Liver (tissue), 9 donors: ENCODE measurements around the gene SPTLC1. TPM values are rescaled to one million over a fixed set of nuclear protein-coding genes. Genes with fewer than 3 reads are reported as not detected.
"Not testable (repeated sequence)": the region's sequence is repeated elsewhere in the genome, so short reads cannot be mapped to it uniquely, and the experiment has no call there.

Experiments used
- DNase-seq: peaks from one replicate; pipeline ENCODE4 v3.0.0-alpha.2; 2017; ENCODE audit warnings: low spot score
- H3K27ac ChIP-seq, 2 donors: one replicate each; pipeline ENCODE4 v1.7.0; 2013; ENCODE audit warnings: inconsistent platforms in 2 of 2, low read length in 2 of 2, control low read depth in 1 of 2, low read depth in 1 of 2, mild to moderate bottlenecking in 1 of 2
- H3K27me3 ChIP-seq, 4 donors: one replicate each; pipeline versions ENCODE4 v1.6.1 to v1.7.0; 2013; ENCODE audit warnings: low read length in 3 of 4, inconsistent platforms in 1 of 4, mild to moderate bottlenecking in 1 of 4, moderate library complexity in 1 of 4; ENCODE audit not compliant: control insufficient read depth in 4 of 4, insufficient read depth in 4 of 4
- H3K36me3 ChIP-seq, 4 donors: one replicate each; pipeline versions ENCODE4 v1.6.1 to v1.7.0; 2013; ENCODE audit warnings: low read length in 3 of 4, mild to moderate bottlenecking in 3 of 4, low read depth in 1 of 4, moderate library complexity in 1 of 4; ENCODE audit not compliant: control insufficient read depth in 4 of 4, insufficient read depth in 3 of 4
- H3K4me1 ChIP-seq, 4 donors: one replicate each; pipeline versions ENCODE4 v1.6.1 to v1.7.0; 2013; ENCODE audit warnings: low read length in 3 of 4, mild to moderate bottlenecking in 3 of 4, moderate library complexity in 1 of 4; ENCODE audit not compliant: control insufficient read depth in 4 of 4, insufficient read depth in 4 of 4
- H3K4me3 ChIP-seq, 3 donors: one replicate each; pipeline versions ENCODE4 v1.6.1 to v1.7.0; 2013; ENCODE audit warnings: low read length in 3 of 3, control low read depth in 1 of 3, low read depth in 1 of 3, mild to moderate bottlenecking in 1 of 3
- H3K9ac ChIP-seq, 2 donors: one replicate each; pipeline ENCODE4 v1.7.0; 2013; ENCODE audit warnings: low read length in 2 of 2, mild to moderate bottlenecking in 2 of 2, moderate library complexity in 2 of 2, control low read depth in 1 of 2, low read depth in 1 of 2
- H3K9me3 ChIP-seq, 4 donors: one replicate each; pipeline versions ENCODE4 v1.6.1 to v1.7.0; 2013; ENCODE audit warnings: low read length in 3 of 4; ENCODE audit not compliant: control insufficient read depth in 4 of 4
- ATF3 ChIP-seq: IDR thresholded peaks from 2 replicates; pipeline ENCODE4 v1.6.1; 2016; ENCODE audit warnings: antibody characterized with exemption
- FOXA1 ChIP-seq: IDR thresholded peaks from 2 replicates; pipeline ENCODE4 v1.6.1; 2016; ENCODE audit warnings: antibody characterized with exemption
- FOXA2 ChIP-seq: IDR thresholded peaks from 2 replicates; pipeline ENCODE4 v1.6.1; 2016; ENCODE audit warnings: antibody characterized with exemption
- GABPA ChIP-seq, 2 donors: IDR thresholded peaks in 1 of 2; conservative IDR thresholded peaks in 1 of 2; 2 replicates each; pipeline ENCODE4 v1.6.1; 2016; ENCODE audit warnings: antibody characterized with exemption in 2 of 2, mild to moderate bottlenecking in 1 of 2, moderate library complexity in 1 of 2
- HNF4A ChIP-seq, 2 donors: conservative IDR thresholded peaks; 2 replicates each; pipeline ENCODE4 v1.6.1; 2016; ENCODE audit warnings: antibody characterized with exemption in 2 of 2, mild to moderate bottlenecking in 2 of 2
- HNF4G ChIP-seq: IDR thresholded peaks from 2 replicates; pipeline ENCODE4 v1.6.1; 2016; ENCODE audit warnings: antibody characterized with exemption
- NR2F2 ChIP-seq: IDR thresholded peaks from 2 replicates; pipeline ENCODE4 v1.6.1; 2016; ENCODE audit warnings: antibody characterized with exemption
- RAD21 ChIP-seq, 2 donors: IDR thresholded peaks; 2 replicates each; pipeline ENCODE4 v1.6.1; 2016; ENCODE audit warnings: antibody characterized with exemption in 2 of 2, mild to moderate bottlenecking in 2 of 2
- RXRA ChIP-seq, 2 donors: IDR thresholded peaks; 2 replicates each; pipeline ENCODE4 v1.6.1; 2017 to 2018; ENCODE audit warnings: antibody characterized with exemption in 2 of 2, mild to moderate bottlenecking in 1 of 2
- SP1 ChIP-seq: IDR thresholded peaks from 2 replicates; pipeline ENCODE4 v1.6.1; 2018; ENCODE audit warnings: antibody characterized with exemption, mild to moderate bottlenecking
- TAF1 ChIP-seq: conservative IDR thresholded peaks from 2 replicates; pipeline ENCODE4 v1.6.1; 2016; ENCODE audit warnings: antibody characterized with exemption, mild to moderate bottlenecking
- YY1 ChIP-seq: IDR thresholded peaks from 2 replicates; pipeline ENCODE4 v1.6.1; 2016; ENCODE audit warnings: antibody characterized with exemption, mild to moderate bottlenecking
- ZBTB33 ChIP-seq: IDR thresholded peaks from 2 replicates; pipeline ENCODE4 v1.6.1; 2016; ENCODE audit warnings: antibody characterized with exemption
- WGBS: extraction: QIAGEN DNeasy Blood & Tissue Kit; methylation state at CpG from one replicate; pipeline ENCODE4 v1.1.7; 2013; 5-methylcytosine and 5-hydroxymethylcytosine counted together
- polyA plus RNA-seq, 2 donors: library from polyadenylated mRNA; stranded (reverse) in 1 of 2; unstranded in 1 of 2; fragments of 200-250 nt in 1 of 2; fragments of >200 nt in 1 of 2; fragmentation: Nextera tagmentation in 1 of 2; extraction: Ambion mirVana in 1 of 2; gene quantifications; one replicate each; pipeline versions ENCODE4 v1.2.1 to v1.2.3, GENCODE V29; 2013 to 2015
- total RNA-seq, 2 donors: library from RNA; depleted of rRNA; stranded (reverse); fragments of >200 nt; gene quantifications; one replicate each; pipeline ENCODE4 v1.2.3, GENCODE V29; 2014
- TF ChIP-seq, protein P1 (sequence below): IDR thresholded peaks from 2 replicates; pipeline ENCODE4 v1.6.1; 2016; ENCODE audit warnings: antibody characterized with exemption
- donor health status: healthy.
- donor health status: healthy.
- donor health status: healthy.
- donor health status: healthy.
- donor health status: healthy.

The SPTLC1 gene
- total and polyA plus RNA-seq, 4 donors, result 9.9 to 38.0 (median 19.8) TPM

DNA sequence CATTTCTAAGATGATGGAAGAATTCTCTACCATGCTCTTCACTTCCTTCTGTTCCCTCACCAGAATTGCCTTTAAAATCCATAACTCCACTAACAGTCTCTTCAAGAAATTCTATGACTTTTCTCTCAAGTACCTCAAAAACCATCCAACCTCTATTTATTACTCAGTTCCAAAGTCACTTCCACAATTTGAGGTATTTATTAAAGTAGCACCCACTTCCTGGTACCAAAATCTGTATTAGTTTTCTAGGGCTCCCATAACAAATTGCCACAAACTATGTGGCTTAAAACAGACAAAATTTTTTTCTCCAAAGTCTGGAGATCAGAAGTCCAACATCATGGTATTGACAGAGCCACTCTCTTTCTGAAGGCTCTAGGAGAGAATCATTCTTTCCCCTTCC, 4.9 kb upstream of the SPTLC1 start:
- Histone ChIP-seq H3K27ac (no peak overlapping the region), H3K4me1 (no peaks in the 10 kb centered on the region), H3K36me3 (no peaks in the 10 kb centered on the region), H3K9ac (no peak overlapping the region), H3K27me3 (no peaks in the 10 kb centered on the region), H3K9me3 (no peaks in the 10 kb centered on the region), H3K4me3 (no peak overlapping the region)
- DNase-seq, result no peak
- no peak for TF ChIP-seq SP1
- no peak for TF ChIP-seq NR2F2
- no peak for TF ChIP-seq FOXA1
- TF ChIP-seq YY1, result no peak
- TF ChIP-seq HNF4A (conservative IDR thresholded peaks at IDR 0.05), result no peak
- TF ChIP-seq RAD21 (IDR thresholded peaks at IDR 0.05), result no peak
- TF ChIP-seq GABPA (IDR thresholded peaks at IDR 0.05 in 1 of 2, conservative IDR thresholded peaks at IDR 0.05 in 1 of 2), result no peak
- TF ChIP-seq ZBTB33, result no peak
- TF ChIP-seq ATF3, result no peak
- TF ChIP-seq TAF1, result no peak
- TF ChIP-seq HNF4G, result no peak
- no peak for TF ChIP-seq FOXA2
- TF ChIP-seq, protein P1, sequence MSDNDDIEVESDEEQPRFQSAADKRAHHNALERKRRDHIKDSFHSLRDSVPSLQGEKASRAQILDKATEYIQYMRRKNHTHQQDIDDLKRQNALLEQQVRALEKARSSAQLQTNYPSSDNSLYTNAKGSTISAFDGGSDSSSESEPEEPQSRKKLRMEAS, result no peak

GRCh38 chr9:92119586-92119985, 4.4 kb upstream of the SPTLC1 start:
- H3K9ac ChIP-seq, result no peak overlapping the region
- H3K4me3 ChIP-seq, result no peak overlapping the region
- no peak overlapping the region for H3K27ac ChIP-seq
- H3K36me3 ChIP-seq, result no peaks in the 10 kb centered on the region
- WGBS, result 65% methylated on average over 4 of the region's 4 CpGs
- H3K27me3 ChIP-seq, result no peaks in the 10 kb centered on the region
- TF ChIP-seq ATF3, result no peak
- TF ChIP-seq FOXA1, result no peak
- TF ChIP-seq SP1, result no peak
- TF ChIP-seq RXRA (IDR thresholded peaks at IDR 0.05), result no peak
- TF ChIP-seq GABPA (IDR thresholded peaks at IDR 0.05 in 1 of 2, conservative IDR thresholded peaks at IDR 0.05 in 1 of 2), result no peak
- TF ChIP-seq, protein P1, result no peak
- no peaks in the 10 kb centered on the region for H3K4me1 ChIP-seq
- no peaks in the 10 kb centered on the region for H3K9me3 ChIP-seq
- DNase-seq, result no peak

DNA sequence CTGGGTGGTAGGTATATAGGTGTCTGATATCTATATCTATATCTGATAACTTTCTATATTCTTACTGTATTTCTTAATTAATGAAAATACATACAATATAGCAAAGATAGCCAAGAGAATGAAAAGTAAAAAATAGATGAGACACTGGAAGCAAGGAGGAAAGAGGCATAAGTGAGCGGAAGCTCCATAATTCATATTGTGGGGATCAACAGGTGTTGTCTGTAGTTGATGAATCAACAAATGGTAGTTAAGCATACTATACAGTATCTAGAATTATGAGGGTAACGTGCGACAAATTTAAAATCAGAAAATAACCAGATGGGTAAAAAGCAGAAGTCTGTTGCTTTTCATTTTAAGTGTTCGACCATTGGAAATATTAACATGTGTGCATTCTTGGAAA, 7.1 kb downstream of the SPTLC1 start:
- Histone ChIP-seq H3K36me3 (peaks cover 12 to 21% (median 16%) of the 10 kb centered on the region in 4 donors), H3K4me3 (no peak overlapping the region), H3K27ac (no peak overlapping the region), H3K9me3 (no peaks in the 10 kb centered on the region), H3K27me3 (no peaks in the 10 kb centered on the region), H3K4me1 (no peaks in the 10 kb centered on the region), H3K9ac (no peak overlapping the region)
- WGBS, result 98% methylated on average over 4 of the region's 4 CpGs
- no peak for DNase-seq
- TF ChIP-seq RAD21 (IDR thresholded peaks at IDR 0.05), result no peak
- no peak for TF ChIP-seq RXRA (IDR thresholded peaks at IDR 0.05)
- no peak for TF ChIP-seq SP1
- TF ChIP-seq ATF3, result no peak
- TF ChIP-seq HNF4A (conservative IDR thresholded peaks at IDR 0.05), result no peak

DNA sequence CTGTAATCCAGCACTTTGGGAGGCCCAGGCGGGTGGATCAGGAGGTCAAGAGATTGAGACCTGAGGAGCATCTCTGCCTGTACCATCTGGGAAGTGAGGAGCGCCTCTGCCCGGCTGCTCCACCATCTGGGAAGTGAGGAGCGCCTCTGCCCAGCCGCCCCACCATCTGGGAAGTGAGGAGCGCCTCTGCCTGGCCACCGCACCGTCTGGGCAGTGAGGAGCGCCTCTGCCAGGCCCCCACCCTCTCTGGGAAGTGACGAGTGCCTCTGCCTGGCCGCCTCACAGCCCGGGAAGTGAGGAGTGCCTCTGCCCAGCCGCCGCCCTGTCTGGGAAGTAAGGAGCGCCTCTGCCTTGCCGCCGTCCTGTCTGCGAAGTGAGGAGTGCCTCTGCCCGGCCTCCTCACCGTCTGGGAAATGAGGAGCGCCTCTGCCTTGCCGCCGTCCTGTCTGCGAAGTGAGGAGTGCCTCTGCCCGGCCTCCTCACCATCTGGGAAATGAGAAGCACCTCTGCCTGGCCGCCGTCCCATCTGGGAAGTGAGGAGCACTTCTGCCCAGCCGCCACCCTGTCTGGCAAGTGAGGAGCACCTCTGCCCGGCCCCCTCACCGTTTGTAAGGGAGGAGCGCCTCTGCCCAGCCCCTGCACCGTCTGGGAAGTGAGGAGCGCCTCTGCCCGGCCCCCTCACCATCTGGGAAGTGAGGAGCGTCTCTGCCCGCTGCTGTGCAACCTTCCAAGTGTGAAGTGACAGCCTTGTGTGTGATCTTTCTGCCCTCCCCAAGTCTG, 9.6 kb downstream of the SPTLC1 start:
- not testable (repeated sequence) for H3K4me1 ChIP-seq, H3K27me3 ChIP-seq, DNase-seq, H3K9me3 ChIP-seq, H3K9ac ChIP-seq, H3K4me3 ChIP-seq, H3K27ac ChIP-seq
- peaks cover 8 to 13% (median 11%) of the 10 kb centered on the region in 4 donors for H3K36me3 ChIP-seq
- 95% methylated on average over 36 of the region's 36 CpGs for WGBS

GRCh38 chr9:92103601-92104000, 11.6 kb downstream of the SPTLC1 start:
- H3K4me1 ChIP-seq, DNase-seq, H3K4me3 ChIP-seq, H3K27ac ChIP-seq, H3K9ac ChIP-seq, H3K27me3 ChIP-seq, H3K9me3 ChIP-seq, H3K36me3 ChIP-seq: not testable (repeated sequence)
- 94% methylated on average over 14 of the region's 14 CpGs for WGBS
